HG03103 (cell line): Measurements from ENCODE around the gene TIE1.

Source experiments
- ATAC-seq: cut with Tn5 transposase; IDR thresholded peaks from one replicate; pipeline ENCODE4 v1.9.1; 2021; ENCODE audit warnings: low read depth; ENCODE audit not compliant: unreplicated experiment

Gene TIE1

DNA sequence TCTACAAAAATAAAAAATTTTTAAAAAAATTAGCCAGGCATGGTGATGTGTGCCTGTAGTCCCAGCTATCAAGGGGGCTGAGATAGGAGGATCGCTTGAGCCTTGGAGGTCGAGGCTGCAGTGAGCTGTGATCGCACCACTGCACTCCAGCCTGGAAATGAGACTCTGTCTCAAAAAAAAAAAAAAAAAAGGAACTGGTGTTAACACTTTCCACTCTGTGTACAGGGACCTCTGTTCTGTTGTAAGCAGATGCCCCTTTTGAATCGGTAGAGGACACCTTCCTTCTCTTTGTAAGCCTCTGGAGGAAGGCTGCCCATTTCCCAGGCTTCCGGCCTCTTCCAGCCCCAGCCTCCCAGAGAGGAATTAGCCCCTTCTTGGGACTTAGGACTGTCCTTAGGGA lies 8.1 kb upstream of the TIE1 start:
- no peak for ATAC-seq

GRCh38 chr1:43293176-43293575 lies 7.6 kb upstream of the TIE1 start:
- no peak for ATAC-seq

DNA sequence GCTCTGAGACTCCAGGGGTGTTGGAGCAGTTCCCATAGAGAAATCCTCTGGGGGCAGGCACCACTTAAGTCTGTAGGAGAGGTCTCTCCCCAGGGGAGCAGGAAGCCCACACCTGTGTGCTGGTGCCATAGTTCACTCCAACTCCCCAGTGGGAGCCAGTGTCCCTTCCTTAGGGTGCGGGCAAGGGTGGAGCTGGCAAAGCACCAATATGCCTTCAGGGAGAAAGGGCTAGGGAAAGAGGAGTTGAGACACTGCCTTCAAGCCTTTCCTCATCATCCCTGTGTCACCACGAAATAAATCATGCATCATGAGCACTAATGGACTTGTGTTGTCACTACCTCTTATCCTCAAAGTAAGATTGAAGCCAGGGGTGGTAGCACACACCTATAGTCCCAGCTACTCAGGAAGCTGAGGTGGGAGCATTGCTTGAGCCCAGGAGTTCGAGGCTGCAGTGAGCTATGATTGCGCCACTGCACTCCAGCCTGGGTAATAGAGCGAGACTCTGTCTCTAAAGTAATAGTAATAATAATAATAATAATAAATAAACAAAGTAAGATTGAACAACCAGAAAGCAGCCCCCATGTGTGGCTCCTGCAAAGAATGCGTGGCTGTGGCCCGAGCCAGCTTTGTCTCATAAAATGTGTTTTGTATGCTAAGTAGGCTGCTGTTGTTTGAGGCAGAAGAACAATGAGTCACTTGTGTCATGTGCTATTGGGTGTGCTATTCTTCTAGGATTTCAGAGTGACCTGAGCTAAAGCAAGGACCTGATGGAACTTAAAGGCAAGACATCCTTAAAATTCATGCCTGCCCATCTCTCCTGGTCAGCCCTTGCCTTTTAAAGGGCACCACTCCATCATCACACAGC lies 6.7 kb upstream of the TIE1 start:
- ATAC-seq: no peak

- no peak for ATAC-seq
Measured at GRCh38 chr1:43294761-43295160, 6.0 kb upstream of the TIE1 start.

GRCh38 chr1:43296207-43296606 lies 4.6 kb upstream of the TIE1 start:
- no peak for ATAC-seq

DNA sequence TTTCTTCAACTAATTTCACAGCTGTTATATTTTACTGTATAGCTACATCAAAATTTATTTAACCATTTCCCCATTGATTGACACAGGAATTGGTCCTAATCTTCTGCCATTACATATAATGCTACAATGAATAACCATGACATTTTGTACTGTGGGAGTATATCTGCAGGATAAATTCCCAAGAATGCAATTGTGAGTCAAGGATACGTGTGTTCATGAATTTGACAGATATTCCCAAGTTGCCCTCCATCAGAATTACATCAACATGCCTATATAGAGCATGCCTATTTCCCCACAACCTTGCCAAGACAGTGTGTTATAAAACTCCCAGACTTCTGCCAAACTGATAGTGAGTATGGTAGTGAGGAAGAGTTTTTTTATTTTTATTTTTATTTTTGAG lies 2.7 kb upstream of the TIE1 start:
- no peak for ATAC-seq

DNA sequence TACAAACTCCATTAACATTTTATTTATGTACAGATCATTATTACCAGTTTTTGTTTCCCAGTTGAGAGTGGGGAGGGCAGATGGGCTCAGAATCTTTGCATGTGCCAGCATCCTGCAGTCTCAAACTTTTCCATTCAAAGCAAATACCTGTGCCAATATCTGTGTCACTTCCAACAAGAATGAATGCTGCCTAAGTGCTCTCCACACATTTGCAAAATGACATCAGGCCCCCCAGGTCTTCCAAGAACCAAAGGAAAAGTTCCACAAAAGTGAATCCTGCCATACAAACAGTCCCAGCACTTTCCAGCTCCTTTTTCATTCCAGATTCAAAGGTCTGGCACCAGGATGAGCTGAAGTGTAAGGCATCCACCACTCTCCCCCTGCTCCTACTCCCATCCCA lies 1.7 kb upstream of the TIE1 start:
- no peak for ATAC-seq

DNA sequence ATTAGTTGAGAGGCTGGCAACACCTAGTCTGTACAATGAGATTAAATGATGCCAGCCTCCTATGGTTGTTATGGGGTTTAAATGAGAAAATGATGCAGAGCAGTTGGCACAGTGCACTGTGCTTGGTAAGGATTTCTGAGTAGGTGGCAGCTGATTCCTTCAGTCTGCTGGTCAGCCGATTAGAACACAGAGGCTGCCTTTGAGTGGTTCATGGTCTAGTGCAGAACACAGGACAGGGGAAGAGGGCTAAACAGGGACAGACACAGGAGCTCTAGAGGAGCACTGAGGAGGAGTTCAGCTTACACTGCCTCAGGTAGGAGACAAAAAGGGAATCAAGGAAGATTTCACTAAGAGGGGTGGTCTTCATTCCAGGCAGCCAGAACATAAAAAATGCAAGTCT lies 1.4 kb downstream of the TIE1 start:
- no peak for ATAC-seq

- ATAC-seq: no peak
Measured at GRCh38 chr1:43302721-43303470, 2.1 kb downstream of the TIE1 start.

DNA sequence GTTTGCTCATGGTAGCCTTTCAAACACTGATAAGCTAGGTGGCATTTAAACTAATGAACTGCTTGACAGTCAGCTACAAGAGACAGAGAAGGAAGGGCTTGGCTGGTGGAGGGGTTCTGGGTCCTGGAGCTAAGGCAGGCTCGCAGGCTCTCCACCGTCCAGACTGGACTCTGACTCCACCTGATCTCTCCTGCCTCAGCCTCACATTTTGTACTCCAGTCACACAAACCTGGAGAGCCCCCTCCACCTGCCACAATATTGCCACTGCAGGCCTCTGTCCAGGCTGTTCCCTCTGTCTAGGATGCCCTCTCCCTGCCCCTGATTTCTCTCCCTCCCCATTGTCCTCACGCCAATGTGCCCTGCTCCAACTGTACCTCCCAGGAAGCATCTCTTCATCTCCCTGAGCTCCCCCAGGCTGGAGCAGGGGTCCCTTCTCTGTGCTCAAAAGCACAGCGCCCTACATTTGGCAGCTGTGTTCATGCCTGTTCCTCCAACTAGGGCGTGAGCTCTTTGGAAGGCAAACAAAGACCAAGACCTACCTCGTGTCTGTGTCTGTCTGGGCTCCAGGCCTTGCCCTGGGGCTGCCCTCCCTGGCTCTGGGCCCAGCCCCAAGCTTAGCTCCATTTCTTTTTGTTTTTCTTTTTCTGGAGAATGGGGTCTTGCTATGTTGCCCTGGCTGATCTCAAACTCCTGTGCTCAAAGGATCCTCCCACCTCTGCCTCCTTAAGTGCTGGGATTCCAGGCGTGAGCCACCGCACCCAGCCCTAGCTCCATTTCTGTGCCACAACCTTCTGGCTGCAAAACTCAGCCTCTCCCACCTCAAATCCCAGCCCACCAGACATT lies 2.9 kb downstream of the TIE1 start:
- no peak for ATAC-seq

GRCh38 chr1:43304314-43304681 lies 3.5 kb downstream of the TIE1 start:
- no peak for ATAC-seq

DNA sequence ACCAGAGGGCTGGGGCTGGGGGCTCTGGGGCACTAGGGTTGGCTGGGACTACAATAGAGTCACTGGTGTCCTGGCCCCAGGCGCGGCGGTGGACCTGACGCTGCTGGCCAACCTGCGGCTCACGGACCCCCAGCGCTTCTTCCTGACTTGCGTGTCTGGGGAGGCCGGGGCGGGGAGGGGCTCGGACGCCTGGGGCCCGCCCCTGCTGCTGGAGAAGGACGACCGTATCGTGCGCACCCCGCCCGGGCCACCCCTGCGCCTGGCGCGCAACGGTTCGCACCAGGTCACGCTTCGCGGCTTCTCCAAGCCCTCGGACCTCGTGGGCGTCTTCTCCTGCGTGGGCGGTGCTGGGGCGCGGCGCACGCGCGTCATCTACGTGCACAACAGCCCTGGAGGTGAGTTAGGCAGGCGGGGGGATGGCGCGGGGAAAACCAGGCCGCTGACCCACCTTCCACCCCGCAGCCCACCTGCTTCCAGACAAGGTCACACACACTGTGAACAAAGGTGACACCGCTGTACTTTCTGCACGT lies 4.1 kb downstream of the TIE1 start:
- ATAC-seq: no peak

GRCh38 chr1:43305461-43305860 lies 4.7 kb downstream of the TIE1 start:
- ATAC-seq: no peak

DNA sequence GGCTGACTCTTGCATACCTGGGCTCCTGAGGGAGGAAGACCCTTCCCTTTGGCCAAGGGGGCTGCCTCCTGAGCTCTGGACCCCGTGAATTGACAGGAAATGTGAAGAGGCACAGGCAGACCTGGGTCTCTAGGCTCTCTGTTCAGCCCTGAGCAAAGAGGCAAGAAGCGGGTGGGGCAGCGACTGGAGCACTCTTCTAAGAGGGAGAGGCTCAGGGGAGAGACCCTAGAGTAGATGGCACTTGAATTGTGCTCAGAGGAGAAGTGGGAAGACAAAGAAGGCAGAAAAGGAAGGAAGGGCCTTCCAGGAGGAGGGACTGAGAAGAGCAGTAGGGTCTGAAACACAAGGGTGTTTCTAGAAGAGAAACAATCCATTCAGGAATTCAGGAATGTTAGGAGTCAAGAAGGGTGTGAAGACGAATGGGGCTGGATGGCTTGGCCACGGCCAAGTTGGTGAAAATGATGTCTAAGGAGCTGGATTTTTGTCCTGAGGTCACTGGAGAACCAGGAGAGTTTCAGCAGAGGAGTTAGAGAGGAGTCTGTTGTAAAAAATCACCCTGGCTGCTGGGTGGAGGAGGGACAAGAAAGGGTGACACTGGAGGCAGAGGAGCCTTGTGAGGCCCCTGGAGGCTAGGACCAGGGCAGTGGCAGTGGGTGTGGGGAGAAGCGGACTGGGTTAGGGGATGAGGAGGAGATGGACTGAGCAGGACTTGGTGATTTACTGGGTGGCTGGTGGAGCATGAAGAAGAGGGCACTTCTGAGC lies 5.3 kb downstream of the TIE1 start:
- ATAC-seq: no peak

- no peak for ATAC-seq
Measured at GRCh38 chr1:43306688-43307457, 6.1 kb downstream of the TIE1 start.

DNA sequence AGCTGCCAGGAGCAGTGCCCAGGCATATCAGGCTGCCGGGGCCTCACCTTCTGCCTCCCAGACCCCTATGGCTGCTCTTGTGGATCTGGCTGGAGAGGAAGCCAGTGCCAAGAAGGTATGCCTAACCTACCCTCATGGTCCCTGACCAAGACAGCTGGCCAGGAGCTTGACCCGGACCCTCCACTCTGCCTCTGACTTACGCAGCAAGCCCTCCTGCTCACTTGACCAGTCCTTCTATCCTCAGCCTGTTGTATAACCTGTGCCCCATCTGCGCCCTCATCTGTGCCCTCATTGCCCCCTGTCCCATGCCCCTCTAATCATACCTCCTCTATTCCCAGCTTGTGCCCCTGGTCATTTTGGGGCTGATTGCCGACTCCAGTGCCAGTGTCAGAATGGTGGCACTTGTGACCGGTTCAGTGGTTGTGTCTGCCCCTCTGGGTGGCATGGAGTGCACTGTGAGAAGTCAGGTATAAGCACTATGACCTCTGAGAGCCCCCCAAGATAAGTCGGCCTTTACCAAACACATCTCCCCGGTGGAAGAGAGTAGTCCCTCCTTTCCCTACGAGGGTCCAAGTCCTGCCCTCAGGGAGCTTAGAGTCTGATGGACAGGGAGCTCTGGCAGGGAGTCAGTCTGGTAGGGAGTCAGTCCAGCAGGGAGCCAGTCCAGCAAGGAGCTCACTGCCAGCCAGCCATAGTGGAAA lies 6.8 kb downstream of the TIE1 start:
- ATAC-seq: no peak

GRCh38 chr1:43308635-43309404 lies 8.0 kb downstream of the TIE1 start:
- no peak for ATAC-seq

GRCh38 chr1:43309405-43310025 lies 8.7 kb downstream of the TIE1 start:
- no peak for ATAC-seq
